Measurements from ENCODE around the gene MST1R. TPM values are rescaled to one million over a fixed set of nuclear protein-coding genes. Genes with fewer than 3 reads are reported as not detected.
A peak's percentile ranks its signal among the peaks of the same experiment; 100 is the strongest.

The MST1R gene
- total RNA-seq, 4 donors from 2014 or later, result 23.1 to 233 (median 146) TPM

- H3K36me3 ChIP-seq, result no peaks in the 10 kb centered on the region
- H3K27ac ChIP-seq, result peak overlapping the region in 2 of 4 donors; percentile 77 to 79
- no peak overlapping the region for H3K4me3 ChIP-seq
- TF ChIP-seq POLR2A (IDR thresholded peaks at IDR 0.05) (peak in 1 of 2 donors; percentile 26), CTCF (IDR thresholded peaks at IDR 0.05) (peak in 3 of 6 experiments; percentile 5 to 18 (median 18))
- H3K27me3 ChIP-seq, result peaks cover 0 to 14% of the 10 kb centered on the region in 2 donors
- peak in 2 of 3 donors; percentile 88 for DNase-seq
- peaks cover 10 to 34% (median 11%) of the 10 kb centered on the region in 4 donors for H3K4me1 ChIP-seq
- H3K9me3 ChIP-seq, result no peaks in the 10 kb centered on the region
These were observed 30.1 kb downstream of the MST1R start for GRCh38 chr3:49873623-49874022.

DNA sequence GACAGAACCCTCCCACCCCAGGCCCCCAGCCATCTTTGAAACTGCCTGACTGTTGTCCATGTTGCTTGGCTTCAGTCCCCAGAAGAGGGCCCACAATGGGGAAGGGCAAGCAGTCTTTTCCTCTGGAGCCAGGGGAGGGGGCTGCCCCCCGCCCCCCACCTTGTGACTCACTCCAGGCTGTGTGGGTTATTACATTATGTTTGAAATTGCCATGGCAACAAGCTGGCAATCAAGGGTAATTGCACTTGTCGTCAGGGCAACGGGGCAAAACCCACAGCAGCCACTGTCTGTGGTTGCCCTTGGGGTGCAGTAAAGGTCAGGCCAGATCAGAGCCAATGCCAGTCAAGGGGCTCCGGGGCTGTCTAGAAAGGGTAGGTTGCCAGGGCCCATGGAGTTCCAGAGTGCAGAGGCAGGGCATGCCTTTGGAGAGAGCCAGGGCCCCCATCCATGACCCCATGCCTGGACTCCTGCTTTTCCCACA lies 30.8 kb downstream of the MST1R start:
- peaks cover 10 to 34% (median 11%) of the 10 kb centered on the region in 4 donors for H3K4me1 ChIP-seq

DNA sequence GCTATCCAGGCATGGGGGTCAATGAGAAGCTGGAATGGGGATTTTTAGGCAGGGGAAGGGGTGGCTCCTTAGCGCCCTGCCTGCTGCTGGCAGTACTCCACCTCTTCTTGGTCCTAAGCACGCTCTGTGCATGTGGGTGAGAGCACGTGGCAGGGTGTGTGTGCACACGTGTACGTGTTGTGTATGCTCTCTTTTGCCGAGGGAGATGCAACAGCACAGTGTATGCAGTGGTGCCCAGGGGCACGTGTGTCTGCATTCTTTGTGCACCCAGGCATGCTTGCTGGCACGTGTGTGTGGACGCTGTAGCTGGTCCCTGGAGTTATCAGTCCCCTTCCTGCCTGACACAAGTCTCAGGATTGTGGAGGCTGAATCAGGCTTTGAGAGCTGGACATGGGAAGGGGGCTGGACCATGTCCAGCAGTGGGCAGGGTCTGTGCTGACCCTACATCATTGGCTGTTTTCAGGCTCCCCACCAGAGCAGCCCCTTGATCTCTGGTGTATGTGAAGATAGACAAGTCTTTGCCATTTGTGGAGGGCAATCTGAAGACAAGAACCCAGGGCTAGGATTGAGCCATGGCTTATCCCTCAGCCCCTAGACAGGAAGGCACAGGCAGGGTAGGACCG lies 32.0 kb downstream of the MST1R start:
- no peak overlapping the region for H3K4me3 ChIP-seq
- TF ChIP-seq CTCF (IDR thresholded peaks at IDR 0.05) (no peak), POLR2A (IDR thresholded peaks at IDR 0.05) (no peak)
- H3K36me3 ChIP-seq, result no peaks in the 10 kb centered on the region
- H3K9me3 ChIP-seq, result no peaks in the 10 kb centered on the region
- no peak overlapping the region for H3K27ac ChIP-seq
- H3K4me1 ChIP-seq, result peaks cover 10 to 34% (median 11%) of the 10 kb centered on the region in 4 donors
- H3K27me3 ChIP-seq, result peaks cover 0 to 20% of the 10 kb centered on the region in 2 donors
- no peak for DNase-seq

More for the DNA sequence above, 30.8 kb downstream of the MST1R start:
- no peaks in the 10 kb centered on the region for H3K36me3 ChIP-seq
- H3K4me3 ChIP-seq, result no peak overlapping the region
- TF ChIP-seq POLR2A (IDR thresholded peaks at IDR 0.05), result no peak
- TF ChIP-seq CTCF (IDR thresholded peaks at IDR 0.05), result peak in 1 of 6 experiments; percentile 22
- no peaks in the 10 kb centered on the region for H3K9me3 ChIP-seq
- peak in 1 of 3 donors; percentile 61 for DNase-seq
- H3K27ac ChIP-seq, result peak overlapping the region in 2 of 4 donors; percentile 77 to 79
- peaks cover 0 to 20% of the 10 kb centered on the region in 2 donors for H3K27me3 ChIP-seq

GRCh38 chr3:49869525-49870126 lies 34.0 kb downstream of the MST1R start, which contains the start of gene CAMKV:
Gene CAMKV, minus strand, starts transcription at chr3:49869906. Its CDS starts 7,518 bp downstream, at chr3:49862388.
- TF ChIP-seq POLR2A (IDR thresholded peaks at IDR 0.05) (no peak), CTCF (IDR thresholded peaks at IDR 0.05) (no peak)
- H3K9me3 ChIP-seq, result no peaks in the 10 kb centered on the region
- no peaks in the 10 kb centered on the region for H3K36me3 ChIP-seq
- DNase-seq, result no peak
- H3K4me3 ChIP-seq, result peak within 1 kb of the TSS; percentile 25 to 55 (median 46)
- H3K27ac ChIP-seq, result no peak within 1 kb of the TSS
- peaks cover 0 to 20% of the 10 kb centered on the region in 2 donors for H3K27me3 ChIP-seq
- H3K4me1 ChIP-seq, result peaks cover 10 to 34% (median 11%) of the 10 kb centered on the region in 4 donors

- TF ChIP-seq CTCF (IDR thresholded peaks at IDR 0.05) (no peak), POLR2A (IDR thresholded peaks at IDR 0.05) (no peak)
- peaks cover 0 to 20% of the 10 kb centered on the region in 2 donors for H3K27me3 ChIP-seq
- H3K9me3 ChIP-seq, result no peaks in the 10 kb centered on the region
- peak overlapping the region in 3 of 4 donors; percentile 45 to 55 (median 47) for H3K4me3 ChIP-seq
- DNase-seq, result no peak
- peaks cover 7 to 30% (median 11%) of the 10 kb centered on the region in 4 donors for H3K4me1 ChIP-seq
- no peaks in the 10 kb centered on the region for H3K36me3 ChIP-seq
- H3K27ac ChIP-seq, result no peak overlapping the region
These were observed 34.7 kb downstream of the MST1R start for GRCh38 chr3:49868862-49869466.
